GM18511 (cell line): ENCODE measurements around the gene EPHA3.

Experiments used
- ATAC-seq: cut with Tn5 transposase; IDR thresholded peaks from one replicate; pipeline ENCODE4 v1.9.1; 2021; ENCODE audit warnings: mild to moderate bottlenecking, moderate library complexity; ENCODE audit not compliant: unreplicated experiment

Gene EPHA3

GRCh38 chr3:89278302-89279025, 171.0 kb downstream of the EPHA3 start:
- no peak for ATAC-seq

- ATAC-seq: no peak
Observed at GRCh38 chr3:89280301-89280700, 172.9 kb downstream of the EPHA3 start.

DNA sequence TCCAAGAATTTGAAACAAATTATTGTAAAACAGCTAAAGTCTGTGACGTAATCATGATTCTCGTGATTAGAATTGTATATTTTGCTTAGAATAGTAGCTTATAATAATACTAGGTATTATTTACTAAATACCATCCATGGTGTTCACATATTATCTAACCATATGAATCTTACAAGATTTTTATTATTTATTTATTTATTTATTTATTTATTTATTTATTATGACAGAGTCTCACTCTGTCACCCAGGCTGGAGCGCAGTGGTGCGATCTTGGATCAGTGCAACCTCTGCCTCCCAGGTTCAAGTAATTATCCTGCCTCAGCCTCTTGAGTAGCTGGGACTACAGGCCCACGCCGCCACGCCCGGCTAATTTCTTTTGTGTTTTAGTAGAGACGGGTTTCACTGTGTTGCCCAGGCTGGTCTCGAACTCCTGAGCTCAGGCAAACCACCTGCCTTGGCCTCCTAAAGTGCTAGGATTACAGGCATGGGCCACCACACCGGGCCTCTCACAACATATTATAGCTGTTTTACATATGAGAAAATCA, 173.5 kb downstream of the EPHA3 start:
- ATAC-seq: no peak

- ATAC-seq: no peak
Observed at GRCh38 chr3:89287902-89288508, 180.6 kb downstream of the EPHA3 start.

GRCh38 chr3:89289574-89290190, 182.3 kb downstream of the EPHA3 start:
- no peak for ATAC-seq

- no peak for ATAC-seq
Observed at GRCh38 chr3:89297199-89297598, 189.8 kb downstream of the EPHA3 start.

DNA sequence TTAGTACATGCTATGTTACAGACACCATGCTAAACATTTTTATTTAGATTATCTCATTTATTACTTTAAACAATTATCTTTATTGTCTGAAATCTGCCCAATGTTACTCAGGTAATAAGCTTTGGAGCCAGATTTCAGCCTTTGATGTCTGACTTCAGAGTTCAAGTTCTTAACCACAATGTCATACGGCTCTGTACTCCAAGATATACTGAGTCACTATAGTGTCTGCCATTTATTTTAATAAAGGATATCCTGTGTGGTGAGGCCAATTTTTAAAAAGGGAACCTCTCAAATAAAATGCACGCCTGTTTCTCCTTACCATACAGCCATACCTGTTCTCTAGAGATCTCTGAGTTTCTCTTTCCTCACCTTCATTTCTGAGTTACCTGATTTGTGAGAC, 193.1 kb downstream of the EPHA3 start:
- no peak for ATAC-seq

DNA sequence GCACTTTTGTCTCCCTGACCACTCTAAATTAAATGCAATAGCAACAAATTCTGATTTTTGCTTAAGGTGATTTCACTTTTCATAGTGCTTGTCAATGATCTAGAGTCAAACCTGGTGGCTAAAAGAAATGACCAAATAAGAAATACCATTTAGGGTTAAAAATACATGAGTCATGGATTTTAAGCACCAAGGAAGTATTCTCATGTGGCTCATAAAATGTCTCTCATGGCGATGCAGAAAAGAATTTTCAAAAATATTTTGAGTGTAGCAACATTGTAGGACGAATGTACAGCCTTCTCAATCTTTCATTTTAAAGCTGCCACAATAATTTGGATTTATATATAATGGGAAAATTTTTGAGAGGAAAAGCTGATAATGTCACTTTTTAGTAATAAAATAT, 193.6 kb downstream of the EPHA3 start:
- ATAC-seq: no peak

GRCh38 chr3:89303701-89304100, 196.3 kb downstream of the EPHA3 start:
- ATAC-seq: no peak

DNA sequence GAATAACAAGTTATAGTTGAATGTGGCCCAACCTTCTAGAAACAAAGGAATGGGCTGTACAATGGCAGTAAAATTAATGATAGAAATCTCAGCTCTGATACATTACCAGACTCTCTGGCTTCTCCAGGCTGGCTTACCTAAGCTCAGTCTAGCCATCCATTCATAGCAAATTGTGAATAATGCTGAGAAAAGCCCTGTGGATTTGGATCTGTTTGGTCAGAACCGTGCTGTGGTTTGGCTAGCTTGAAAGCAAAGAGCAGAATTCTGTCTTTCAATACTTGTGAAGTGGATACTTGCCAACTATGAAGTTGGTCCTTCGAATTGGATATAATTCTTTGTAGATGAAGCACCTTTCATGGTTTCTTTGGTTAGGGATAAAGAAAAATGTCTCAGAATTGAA, 199.1 kb downstream of the EPHA3 start:
- no peak for ATAC-seq

- no peak for ATAC-seq
Observed at GRCh38 chr3:89311581-89311980, 204.2 kb downstream of the EPHA3 start.

- ATAC-seq: no peak
Observed at GRCh38 chr3:89312141-89312540, 204.7 kb downstream of the EPHA3 start.

- no peak for ATAC-seq
Observed at GRCh38 chr3:89314454-89315098, 207.2 kb downstream of the EPHA3 start.

GRCh38 chr3:89315750-89316470, 208.5 kb downstream of the EPHA3 start:
- ATAC-seq: no peak

GRCh38 chr3:89320186-89320585, 212.8 kb downstream of the EPHA3 start:
- ATAC-seq: no peak

DNA sequence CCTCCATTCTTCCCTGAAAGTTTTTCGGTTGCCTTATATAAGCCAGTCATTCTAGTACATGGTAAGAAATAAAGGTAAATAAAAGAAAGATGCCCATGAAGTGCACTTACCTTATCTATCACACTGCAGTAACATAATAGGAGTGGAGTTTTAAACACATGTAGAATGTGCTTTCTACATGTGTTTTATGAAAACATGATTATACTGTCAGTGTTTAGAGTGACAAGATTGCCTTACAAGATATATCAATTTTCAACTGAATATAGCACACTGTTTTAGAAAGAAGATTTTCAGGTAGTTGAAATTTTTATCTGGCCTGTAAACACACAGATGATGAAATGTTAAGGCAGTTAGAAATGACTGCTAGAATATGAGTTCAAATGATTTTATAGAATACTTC, 219.6 kb downstream of the EPHA3 start:
- ATAC-seq: no peak

DNA sequence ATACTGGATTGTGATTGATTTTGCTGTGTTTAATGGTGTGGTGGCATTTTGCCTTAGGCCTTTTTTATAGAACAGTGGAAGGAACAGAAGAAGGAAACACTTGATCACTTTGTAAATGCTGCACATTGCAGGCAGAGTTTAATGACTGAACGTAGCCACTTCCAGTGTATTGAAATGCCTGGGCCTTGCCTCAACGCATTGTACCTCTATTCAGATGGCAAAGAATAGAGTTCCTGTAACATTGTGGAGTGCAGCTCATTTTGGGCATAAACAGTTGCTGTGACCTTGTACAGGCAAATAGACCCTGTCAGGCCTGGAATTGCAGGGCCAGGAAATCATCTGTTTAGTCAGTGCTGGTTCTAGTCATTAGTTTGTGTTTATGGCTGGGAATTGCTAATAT, 225.0 kb downstream of the EPHA3 start:
- no peak for ATAC-seq

DNA sequence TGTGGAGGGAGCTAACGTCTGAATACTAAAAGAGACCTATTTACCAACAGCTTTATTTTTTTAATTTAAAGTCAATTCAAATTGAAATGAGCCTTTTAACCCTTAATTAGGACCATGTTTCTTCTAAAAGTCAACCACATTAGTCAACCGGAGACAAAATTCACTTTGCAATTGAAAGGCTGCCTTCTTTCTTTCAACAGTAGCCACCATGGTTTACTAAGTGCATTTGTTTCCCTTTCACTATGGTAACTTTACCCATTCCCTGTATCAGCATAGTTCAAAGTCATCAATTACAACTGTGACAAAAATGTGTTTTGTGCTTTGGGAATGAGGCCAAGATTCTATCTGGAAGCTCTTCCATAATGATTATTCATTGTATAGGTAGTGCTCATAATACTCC, 225.4 kb downstream of the EPHA3 start:
- ATAC-seq: no peak

- ATAC-seq: no peak
Observed at GRCh38 chr3:89335693-89336092, 228.3 kb downstream of the EPHA3 start.

DNA sequence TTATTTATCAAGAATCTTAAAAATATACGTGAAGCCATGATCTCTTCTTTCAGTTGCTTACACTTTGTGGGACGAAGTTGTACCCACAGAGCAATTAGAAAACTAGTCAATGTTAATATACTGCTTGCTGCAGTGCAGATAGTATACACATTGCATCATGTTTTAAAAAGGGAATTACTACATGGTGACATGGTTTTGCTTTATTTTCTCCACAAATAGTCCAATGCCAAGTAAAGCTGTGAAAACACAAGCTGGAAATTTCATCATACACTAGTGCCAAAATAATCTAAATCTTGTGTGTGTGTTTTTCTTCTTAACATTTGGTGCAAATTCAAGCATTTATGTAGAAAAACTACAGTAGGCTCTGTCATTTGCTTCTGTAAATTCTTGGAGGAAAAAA, 233.0 kb downstream of the EPHA3 start:
- no peak for ATAC-seq

DNA sequence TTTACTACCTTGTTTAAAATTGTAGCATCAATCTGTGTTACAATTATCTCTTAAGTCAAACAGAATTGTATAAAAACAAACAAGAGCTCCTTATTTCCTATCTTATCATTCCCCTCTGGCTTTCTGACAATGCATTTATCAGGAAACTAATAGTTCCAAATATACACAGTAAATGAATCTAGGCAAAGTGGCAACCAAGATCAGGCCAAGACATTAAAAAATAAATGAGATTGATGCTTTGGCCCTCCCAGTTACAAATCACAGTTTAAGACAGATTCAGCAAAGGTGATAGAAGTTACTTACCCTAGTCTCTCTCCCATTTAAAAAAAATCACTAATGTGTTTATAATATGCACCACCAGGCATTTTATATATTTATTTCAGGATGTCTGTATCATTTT, 236.7 kb downstream of the EPHA3 start:
- ATAC-seq: no peak
